Astrocyte (in vitro differentiated cells and primary cell): ENCODE data around the gene LUZP2.

Experiments used
- CTCF ChIP-seq: IDR thresholded peaks from 2 replicates; pipeline ENCODE4 v1.5.1; 2011; ENCODE audit warnings: low read depth, mild to moderate bottlenecking, inconsistent platforms, low read length, moderate library complexity; ENCODE audit not compliant: insufficient read depth
- EZH2 ChIP-seq: IDR thresholded peaks from 2 replicates; pipeline ENCODE4 v1.6.1; 2012; ENCODE audit warnings: mild to moderate bottlenecking, low read length, inconsistent platforms; ENCODE audit not compliant: insufficient read depth

GRCh38 chr11:24837112-24837511, 340.3 kb downstream of the LUZP2 start:
- TF ChIP-seq CTCF (no peak), EZH2 (no peak)
